Stimulated activated CD4-positive, alpha-beta T cell treated with anti-CD3 and anti-CD28 coated beads, Interleukin-2, amount 100 ng/mL, for 48 hours (primary cell): ENCODE measurements around the gene PAPPA.

Experiments
- DNase-seq, 2 donors: peaks; one replicate each; pipeline ENCODE4 v3.0.0-alpha.2; 2020

Gene PAPPA

DNA sequence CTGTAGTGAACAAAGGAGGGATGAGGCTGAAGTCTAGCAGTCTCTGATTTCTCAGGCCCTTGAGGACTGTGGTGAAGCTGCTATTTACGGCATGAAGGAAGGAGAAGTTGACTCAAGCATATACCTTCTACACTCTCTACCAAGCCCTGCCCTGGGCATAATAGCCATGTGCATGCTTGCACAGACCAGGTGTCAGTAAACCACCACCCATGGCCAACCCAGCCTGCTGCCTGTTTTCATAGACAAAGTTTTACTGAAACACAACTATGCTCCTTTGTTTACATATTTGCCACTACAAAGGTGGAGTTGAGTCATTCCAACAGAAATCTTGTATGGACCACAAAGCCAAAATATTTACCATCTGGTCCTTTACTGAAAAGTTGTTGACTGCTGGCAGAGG, 126.9 kb downstream of the PAPPA start:
- no peak for DNase-seq

DNA sequence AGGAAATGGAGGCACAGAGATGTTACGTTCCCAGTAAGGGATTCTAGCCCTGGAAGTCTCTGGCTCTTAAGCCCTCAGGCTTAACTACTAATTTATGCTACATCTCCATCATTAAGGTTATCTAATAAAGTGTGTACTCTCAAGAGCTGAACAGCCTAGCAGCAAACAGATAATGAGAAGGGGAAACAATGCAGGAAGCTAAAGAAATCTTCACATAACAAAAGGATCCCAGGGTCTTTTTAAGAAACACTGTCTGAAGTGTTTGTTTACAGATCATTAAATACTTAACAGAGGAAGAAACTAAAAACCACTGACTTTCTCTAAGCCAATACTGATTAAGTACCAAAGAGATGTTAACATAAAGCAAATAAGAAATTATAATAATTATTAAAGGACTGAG, 129.0 kb downstream of the PAPPA start:
- DNase-seq: no peak

DNA sequence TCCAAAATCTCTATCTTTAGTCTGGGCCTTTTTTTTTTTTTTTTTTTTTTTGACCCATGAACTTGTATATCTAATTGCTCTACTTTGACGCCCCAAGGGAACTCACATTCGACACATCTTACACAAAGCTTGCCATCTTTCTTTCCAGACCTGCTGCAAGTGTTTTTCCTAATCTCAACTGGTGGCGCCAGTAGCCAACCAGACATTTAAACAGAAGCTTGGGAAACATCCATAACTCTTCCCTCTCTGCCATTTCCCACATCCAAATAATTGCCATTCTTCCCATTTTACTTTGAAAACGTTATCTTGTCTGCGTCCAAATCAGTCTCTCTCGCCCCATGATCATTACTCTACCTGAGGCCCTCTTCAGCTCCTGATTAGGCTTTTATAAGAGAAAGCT, 130.9 kb downstream of the PAPPA start:
- no peak for DNase-seq

DNA sequence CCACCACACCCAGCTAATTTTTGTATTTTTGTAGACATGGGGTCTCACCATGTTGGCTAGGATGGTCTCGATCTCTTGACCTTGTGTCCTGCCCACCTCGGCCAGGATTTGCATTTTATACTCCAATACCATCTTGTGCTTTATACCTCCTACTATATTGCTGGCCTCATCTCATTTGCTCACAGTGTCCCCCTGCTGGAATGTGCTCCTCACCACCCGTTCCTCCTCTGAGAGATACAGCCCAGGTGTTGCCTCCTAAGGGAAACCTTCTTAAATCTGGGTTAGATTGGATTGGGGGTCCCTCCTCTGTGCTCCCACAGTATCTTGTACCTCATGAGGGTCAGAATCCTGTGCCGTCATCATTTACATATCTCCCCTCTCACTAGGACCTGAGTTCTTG, 131.7 kb downstream of the PAPPA start:
- no peak for DNase-seq

DNA sequence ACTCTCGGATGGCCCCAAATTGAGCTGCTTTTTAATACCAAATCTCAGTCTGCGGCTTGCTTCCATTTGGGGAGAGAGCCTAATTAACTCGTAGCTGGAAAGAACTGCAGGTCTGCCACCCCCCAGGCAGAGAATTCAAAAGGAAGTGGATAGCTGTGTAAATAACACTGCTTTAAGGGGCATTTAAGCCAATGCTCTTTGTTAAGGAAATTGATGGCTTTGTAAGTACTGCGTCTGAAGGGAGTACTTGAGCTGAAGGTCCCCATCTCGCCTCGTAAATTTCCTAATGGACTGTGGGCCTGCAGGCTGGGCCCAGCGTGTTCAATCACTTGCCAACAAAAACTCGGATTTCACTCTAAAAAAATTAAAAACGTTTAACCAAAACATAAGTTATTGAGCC, 132.7 kb downstream of the PAPPA start:
- DNase-seq: no peak

DNA sequence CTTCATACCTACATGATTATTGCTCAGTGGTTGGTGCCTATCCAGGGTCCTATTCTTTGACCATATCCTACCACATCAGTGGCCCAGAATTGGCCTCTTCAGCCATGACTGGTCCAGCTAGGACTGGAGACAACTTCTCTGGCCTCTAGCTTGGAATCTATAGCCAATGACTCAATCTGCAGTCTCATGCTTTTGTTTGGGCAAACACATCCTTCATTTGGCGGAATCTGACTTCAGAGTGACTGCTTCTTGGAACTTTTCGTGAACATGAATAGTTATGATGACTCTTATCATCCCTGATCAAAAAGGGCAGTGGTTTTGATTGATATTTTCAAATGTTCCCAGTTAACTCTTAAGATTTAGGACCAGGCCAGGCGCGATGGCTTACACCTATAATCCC, 134.1 kb downstream of the PAPPA start:
- no peak for DNase-seq

DNA sequence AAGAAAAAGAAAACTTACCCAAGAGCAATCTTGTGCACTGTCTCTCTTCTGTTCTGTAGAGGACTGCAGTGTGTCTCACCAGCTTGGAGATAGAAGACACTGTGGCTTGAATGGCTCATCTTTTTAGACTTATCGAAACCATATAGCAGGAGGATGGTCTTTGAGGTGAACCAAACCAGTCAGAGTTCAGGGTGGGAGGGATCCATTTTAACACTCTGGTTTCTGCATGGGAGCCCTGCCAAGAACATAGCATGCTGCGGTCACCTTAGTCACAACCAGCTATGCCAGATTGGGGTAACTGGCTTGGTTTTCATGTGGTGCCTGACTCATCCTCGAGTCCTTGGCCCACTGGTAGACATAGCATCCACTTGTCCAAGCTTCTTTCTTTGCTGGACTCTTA, 135.1 kb downstream of the PAPPA start:
- no peak for DNase-seq

DNA sequence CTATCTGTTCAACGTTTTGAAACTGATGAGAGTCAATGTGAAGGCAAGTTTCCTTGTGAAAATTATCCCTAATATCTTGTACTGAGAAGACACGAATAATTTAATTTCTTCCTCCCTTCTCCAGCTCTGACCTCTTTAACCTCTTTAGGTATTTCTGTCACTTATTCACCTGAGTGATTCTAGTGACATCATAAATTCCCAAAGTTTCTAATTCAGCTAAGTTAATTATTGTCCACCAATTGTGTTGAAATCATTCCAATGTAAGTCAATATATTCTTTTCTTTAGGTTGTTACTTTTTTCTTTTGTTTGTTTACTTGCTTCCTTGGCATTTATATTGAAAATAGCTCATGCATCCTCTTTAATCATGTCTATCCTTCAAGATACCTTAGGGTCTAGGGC, 143.8 kb downstream of the PAPPA start:
- no peak for DNase-seq

DNA sequence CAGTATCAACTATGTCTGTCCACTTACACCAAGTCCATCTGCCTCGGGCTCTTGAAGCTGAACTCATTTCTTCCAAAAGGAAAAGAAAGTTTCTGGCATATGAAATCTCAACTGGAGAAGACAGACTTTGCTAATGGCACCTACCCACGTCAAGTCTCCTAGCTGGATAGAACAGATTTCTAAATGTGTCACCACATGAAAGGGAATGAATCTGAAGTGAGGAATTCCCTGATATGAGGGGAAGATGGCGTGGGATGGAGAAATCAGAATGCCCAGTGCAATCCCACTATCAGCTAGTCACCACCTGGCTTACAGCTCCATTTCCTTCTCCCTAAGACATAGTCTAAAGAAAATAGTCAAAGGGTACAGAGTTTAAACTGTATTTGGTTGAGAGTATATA, 144.7 kb downstream of the PAPPA start:
- no peak for DNase-seq

DNA sequence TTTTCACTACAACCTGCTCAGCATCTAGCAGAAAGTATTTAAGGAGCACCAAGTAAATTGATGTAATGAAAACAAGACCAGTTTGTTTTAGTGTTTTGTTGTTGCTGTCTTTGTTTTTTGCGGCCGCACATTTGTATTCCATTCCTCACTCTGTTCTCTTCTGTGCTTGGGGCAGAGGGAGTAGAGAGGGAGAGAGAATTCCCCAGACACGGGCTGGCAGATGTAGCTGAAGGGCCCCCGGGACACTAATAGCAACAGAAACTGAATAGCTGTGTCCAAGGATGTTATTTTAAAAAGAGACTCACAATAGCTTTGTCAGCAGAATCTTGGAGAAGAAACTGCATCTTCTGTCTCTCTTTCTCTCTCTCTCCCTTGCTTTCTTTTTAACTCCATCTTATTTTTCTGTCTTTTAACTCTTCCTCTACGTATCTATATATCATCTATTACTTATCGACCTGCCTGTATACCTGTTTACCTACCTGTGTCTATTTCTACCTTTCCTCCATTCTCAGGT, 145.3 kb downstream of the PAPPA start:
- DNase-seq: no peak

DNA sequence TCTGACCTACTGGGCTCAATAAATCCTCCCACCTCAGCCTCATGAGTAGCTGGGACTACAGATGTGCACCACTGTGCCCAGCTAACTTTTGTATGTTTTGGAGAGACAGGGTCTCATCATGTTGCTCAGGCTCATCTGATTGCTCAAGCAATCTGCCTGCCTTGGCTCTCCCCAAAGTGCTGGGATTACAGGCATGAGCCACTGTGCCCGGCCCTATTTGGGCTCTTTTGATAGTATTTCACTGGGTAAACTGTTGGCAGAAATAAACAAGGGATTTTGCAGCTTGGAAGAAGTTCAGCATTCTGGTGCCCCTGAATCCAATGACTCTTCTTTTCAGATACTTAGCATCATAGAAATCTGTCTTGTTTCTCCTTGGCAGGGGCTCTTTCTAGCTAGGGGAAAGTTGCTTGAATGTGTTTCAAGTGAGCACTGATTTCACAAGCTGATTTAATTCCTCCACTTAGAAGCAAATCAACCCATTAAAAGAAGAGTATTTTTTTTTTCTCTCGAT, 146.8 kb downstream of the PAPPA start:
- no peak for DNase-seq

DNA sequence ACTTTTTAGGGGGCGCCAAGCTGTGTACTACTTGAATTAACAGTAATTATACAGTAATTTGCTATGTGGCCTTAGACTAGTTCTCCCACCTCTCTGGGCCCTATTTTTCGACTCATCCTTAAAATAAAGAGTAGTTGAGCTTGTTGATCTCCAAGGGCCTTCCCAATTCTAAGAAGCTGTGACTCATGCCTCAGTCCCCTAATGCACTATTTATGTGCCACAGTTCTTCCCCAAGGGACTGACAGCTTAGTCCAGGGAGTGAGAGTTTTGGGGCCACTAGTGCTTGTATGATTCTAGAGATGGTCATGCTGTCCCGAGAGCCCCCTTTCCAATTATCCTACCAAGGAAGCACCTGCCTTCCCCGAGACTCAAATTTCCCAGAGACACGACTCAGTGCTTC, 149.7 kb downstream of the PAPPA start:
- DNase-seq: no peak

DNA sequence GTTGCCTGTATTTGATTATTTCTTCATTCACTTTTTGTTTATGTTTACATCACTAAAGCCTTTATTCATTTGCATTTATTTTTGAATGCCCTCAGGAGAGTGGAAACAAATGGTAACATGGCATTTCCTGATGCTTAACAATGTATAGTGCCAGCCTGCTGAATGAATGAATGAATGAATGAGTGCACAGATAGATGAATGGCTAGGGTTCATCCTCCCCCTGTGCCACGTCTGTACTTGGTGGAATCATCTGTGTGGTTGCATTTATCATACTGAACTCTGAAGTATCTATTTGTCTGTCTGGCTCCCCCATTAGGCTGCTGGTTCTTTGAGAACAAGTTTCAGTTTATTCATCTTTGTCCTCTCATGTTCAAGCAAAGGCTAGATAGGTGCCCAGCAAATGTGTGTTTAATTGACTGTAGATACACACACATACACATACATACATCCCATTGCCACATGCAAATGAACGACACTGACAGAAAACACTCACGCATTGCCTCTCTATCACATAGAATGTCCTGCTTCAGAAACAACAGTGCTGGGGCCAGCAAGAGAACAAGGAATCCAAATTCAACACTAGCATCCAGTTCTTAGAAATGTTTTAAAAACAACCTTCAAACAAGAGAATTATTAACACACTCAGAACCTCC, 150.4 kb downstream of the PAPPA start:
- DNase-seq: no peak

DNA sequence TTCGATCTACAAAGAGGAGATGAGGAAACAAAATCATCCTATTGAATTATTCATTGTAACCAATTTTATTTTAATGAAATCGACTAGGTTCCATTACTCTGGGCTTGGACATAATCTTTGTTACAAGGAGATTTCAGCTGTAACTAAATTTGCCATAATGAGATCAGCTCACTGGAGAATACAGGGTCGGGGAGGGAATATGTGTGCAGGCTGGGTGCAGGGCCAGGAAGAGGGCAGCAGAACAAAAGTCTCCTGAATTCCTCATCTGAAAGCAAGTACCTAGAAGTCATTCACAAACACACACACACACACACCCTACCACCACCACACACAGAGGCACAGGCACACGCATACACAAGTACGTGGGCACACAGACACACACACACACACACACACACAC, 151.2 kb downstream of the PAPPA start:
- DNase-seq: no peak

DNA sequence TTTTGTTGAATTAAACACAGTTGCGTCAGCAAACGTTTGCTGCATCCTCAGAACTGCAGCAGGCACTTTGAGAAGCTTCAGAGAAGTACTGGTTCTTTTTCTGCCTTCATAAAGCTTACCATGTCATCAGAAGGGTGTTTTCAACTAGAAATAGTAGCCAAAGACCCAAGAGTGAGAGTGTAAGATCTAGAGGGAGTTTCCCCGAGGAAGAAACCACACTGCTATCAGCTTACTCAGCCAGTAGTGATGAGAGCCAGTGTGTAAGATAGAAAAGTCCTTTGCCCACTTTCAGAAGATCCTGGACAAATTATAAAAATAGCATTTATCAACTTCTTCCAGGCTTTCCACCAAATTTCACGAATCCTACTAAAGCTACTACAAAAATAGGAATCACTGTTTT, 154.5 kb downstream of the PAPPA start:
- DNase-seq: no peak

DNA sequence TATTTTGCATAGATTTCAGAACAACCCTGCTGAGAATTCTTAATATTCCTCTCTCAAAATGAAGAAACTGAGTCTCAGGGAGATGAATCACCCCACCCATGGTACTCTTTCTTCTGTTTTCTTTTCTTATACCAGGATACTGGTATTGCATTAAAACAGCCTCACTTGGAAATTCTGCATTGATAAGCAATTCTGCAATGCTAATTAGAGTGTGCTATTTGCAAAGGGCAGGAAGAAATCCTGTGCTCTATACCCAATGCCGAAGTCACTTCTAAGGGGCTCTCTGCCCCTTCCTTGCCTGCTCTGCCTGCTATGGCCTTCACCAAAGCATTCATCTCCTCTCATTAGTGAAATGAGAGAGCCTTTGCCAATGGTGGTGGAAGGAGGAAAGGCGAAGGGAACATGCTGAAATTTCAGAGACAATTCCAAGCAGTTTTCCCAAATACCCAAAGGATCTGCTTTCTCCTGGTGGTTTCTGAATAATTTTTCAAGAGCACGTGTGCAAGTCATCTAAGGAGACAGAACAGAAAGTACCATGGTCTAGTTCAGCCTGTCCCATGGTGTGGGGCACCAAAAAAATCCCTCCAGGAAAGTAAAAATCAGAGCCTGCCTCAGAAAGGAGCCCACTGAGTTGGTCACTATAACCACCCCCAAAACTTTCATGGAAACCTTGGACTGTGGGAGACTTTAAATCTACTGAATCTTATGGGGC, 156.5 kb downstream of the PAPPA start:
- DNase-seq: no peak

DNA sequence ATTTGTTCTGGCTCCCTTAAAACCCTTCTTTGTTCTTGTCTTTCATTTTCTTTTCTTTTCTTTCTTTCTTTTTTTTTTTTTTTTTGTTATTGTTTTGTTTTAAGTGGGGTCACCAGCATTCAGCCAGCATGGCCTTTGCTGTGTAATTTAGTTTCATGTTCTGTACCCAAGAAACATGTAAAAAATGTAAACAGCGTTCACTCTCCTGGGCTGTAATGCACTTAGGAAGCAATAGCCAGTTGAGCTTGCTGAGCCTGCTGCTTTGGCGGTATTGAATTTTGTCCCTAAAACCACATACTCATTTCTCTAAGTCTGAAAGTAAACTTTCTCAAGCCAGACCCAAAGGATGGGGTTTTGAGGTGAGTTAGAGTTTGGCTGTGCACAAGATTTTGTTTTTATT, 158.6 kb downstream of the PAPPA start:
- DNase-seq: no peak

DNA sequence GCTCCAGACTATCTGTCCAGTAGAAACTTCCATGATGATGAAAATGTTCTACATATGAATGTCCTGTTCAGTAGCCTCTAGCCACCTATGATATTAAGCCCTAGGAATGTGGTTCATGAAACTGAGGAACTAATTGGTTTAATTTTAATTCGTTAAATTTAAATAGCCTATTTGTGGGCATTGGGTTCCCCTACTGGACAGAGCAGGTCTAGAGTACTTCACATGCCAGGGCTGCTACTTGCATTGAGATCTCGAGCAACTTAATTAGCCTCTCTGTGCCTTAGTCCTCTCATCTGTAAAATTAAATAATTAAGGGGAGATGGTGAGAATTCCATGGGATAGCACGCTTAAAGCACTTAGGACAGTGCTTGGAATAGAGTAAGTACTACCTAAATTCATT, 160.0 kb downstream of the PAPPA start:
- no peak for DNase-seq

DNA sequence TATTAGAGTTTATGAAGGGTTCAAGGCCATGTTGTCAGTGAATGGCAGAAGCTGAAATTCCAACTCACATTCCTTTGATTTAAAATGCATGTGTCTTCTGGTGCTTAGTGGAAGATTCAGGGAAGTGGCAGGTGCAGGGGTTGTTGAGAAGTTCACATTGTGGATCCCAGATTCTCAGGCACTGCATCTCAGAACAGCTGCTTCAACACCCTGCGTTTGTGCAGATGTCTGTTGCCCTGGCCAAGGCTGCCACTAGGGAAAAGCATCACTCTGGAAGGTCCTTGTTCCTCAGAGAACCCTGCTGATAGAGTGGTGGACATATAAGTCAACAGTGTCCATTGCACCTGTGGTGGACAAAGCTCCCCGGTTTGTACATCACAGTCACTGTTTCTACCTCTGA, 162.7 kb downstream of the PAPPA start:
- DNase-seq: no peak

DNA sequence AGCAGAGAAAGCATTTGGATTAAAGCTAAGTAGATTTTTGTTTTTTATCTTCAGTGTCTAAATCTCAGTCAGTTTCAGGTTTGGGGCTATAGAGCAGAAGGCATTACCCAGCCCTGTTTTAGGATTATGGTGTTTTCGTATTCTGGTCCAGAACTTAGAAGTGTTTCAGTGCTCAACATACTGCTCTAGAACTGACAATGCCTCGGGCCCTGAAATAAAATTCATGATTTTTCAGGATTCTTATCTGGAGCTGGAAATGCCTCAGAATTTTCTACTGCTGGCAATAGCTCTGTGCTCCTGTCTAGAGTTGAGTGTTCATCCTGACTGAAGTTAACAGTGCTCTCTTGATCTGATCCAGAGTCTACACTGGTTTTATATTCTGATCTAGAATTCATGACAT, 163.9 kb downstream of the PAPPA start:
- no peak for DNase-seq

DNA sequence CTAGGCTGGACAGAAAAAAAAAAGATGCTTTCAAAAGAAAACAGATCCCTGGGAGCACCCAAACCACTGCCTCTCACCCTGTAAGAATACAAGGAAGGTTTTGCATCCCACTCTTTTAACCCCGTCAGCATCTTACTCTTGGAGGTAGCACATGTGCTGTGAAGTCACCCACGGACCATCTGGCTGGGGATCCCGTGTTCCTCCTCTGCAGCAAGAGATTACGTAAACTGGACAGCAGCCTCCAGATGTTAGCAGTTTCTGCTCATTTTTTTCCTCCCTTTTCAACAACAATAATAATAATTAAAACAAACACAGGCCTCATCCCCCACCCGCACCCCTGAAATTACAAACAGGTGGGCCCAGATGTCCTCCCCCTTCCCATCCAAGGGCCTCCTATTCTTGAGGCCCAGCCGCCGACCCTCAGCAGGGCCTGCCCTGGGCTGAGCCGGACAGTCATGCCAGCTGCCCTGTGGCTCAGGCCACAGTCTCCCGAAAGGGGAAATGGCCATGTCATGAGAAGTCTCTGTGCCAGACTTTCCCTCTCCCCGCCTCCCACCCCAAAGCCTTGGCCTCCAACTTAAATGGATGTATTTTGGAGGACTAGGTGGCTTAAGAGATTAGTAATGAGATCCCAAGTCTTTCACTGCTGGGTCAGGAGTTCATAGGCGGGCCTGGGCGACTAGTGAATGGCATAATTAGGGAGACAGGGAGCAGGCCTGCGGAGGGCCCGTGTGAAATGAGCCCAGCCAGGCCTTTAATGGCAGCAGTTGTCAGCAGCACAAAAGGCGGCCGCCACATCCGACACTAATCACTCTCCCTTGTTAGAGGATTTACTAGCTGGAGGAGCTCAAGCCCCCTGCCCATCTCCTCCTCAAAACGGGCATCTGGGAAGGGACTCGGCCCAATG, 165.1 kb downstream of the PAPPA start:
- DNase-seq: no peak

DNA sequence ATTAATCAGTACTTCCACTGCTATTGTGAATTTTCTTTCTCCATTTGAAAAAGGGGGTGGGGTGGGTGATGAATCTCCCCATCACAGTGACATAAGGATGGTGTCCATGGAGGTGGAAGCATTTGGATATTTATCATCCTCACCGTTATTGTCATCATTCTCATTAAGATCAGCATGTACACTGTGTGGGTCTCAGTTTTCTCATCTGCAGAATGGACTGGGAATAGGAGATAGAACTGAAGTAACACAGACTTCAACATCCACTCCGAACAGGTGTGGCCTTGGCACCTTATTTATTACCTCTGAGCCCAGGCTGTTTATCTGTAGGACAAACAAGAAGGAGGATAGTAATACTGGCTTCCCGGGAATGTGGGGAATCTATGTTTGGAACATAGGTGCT, 165.9 kb downstream of the PAPPA start:
- no peak for DNase-seq

DNA sequence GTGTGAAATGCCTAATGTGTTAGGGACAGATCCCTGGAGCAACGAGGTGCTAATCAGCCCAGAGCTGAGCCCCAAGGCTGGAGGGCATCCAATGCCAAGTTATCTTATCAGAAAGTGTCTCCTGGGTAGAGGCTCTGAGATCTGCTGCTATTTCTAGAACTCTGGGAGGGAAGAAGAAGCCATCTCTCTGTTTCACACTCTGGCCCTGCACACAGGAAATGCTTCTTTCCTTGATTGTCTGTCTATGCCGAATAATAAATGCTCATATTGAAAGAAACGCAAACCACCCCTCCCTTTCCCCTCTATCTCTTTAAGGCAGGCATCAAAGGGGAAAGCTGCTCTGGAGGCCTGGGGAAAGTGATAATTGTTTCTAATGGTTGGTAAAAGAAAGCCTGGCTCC, 166.7 kb downstream of the PAPPA start:
- no peak for DNase-seq

DNA sequence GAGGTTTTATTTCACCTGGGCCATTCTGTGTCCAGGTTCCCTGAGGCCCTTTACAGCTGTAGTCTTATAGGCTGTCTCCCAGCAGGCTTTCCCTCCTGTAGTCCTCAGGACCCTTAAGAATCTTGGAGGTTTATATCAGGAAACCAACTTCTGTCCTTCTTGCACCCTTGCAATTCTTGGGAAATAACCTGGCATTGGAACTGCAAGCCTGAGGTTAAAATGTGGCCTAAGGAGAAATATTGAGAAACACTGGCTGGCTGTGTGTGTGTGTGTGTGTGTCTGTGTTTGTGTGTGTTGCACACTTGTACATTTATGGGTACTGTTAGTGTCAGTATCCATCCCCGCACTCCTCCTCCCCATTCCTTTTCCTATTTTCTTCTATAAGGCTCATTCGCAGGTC, 168.9 kb downstream of the PAPPA start:
- DNase-seq: no peak
